Sigmoid colon (tissue), 7 donors: ENCODE measurements around the gene RNF40. TPM values are rescaled to one million over a fixed set of nuclear protein-coding genes. Genes with fewer than 3 reads are reported as not detected.

Source experiments
- DNase-seq: peaks from one replicate; pipeline ENCODE4 v3.0.0-alpha.2; 2019
- H3K27ac ChIP-seq, 4 donors: fragments of 200-600 bp; sonication (generic); one replicate each; pipeline ENCODE4 v1.5.1; 2016 to 2019; ENCODE audit warnings: mild to moderate bottlenecking in 1 of 4
- H3K27me3 ChIP-seq, 3 donors: fragments of 200-600 bp; sonication (generic); one replicate each; pipeline ENCODE4 v1.5.1; 2019; ENCODE audit warnings: mild to moderate bottlenecking in 1 of 3
- H3K36me3 ChIP-seq, 4 donors: fragments of 200-600 bp; sonication (generic); one replicate each; pipeline ENCODE4 v1.5.1; 2016 to 2019
- H3K4me1 ChIP-seq, 4 donors: fragments of 200-600 bp; sonication (generic); one replicate each; pipeline ENCODE4 v1.5.1; 2017 to 2019
- H3K4me3 ChIP-seq, 4 donors: fragments of 200-600 bp; sonication (generic); one replicate each; pipeline ENCODE4 v1.5.1; 2017 to 2019; ENCODE audit warnings: mild to moderate bottlenecking in 2 of 4, moderate library complexity in 1 of 4
- H3K9me3 ChIP-seq, 4 donors: fragments of 200-600 bp in 3 of 4; sonication (generic) in 3 of 4; one replicate each; pipeline versions ENCODE4 v1.5.1 to v1.6.1; 2013 to 2019
- CTCF ChIP-seq, 4 experiments: fragments of 450-650 bp in 3 of 4; fragments of 200-600 bp in 1 of 4; IDR thresholded peaks; one replicate each; pipeline ENCODE4 v1.5.1; 2016 to 2019; ENCODE audit warnings: antibody characterized with exemption in 4 of 4, mild to moderate bottlenecking in 3 of 4, moderate library complexity in 2 of 4
- EP300 ChIP-seq, 4 donors: sonication (generic); formaldehyde crosslinking; IDR thresholded peaks; one replicate each; pipeline ENCODE4 v1.6.1; 2017; ENCODE audit warnings: antibody characterized with exemption in 4 of 4
- POLR2A ChIP-seq, 2 donors: fragments of 450-650 bp; IDR thresholded peaks; one replicate each; pipeline ENCODE4 v1.6.1; 2016; ENCODE audit warnings: antibody characterized with exemption in 2 of 2, mild to moderate bottlenecking in 2 of 2, moderate library complexity in 2 of 2
- POLR2AphosphoS5 ChIP-seq, 4 donors: sonication (generic); formaldehyde crosslinking; IDR thresholded peaks; one replicate each; pipeline ENCODE4 v1.6.1; 2017; ENCODE audit warnings: antibody characterized with exemption in 4 of 4
- WGBS, 2 donors: extraction: QIAGEN DNeasy Blood & Tissue Kit; methylation state at CpG; one replicate each; pipeline ENCODE4 v1.1.7; 2013; 5-methylcytosine and 5-hydroxymethylcytosine counted together
- intact Hi-C: fragments of 100-400 bp; cut with DNase I; formaldehyde crosslinking; loops from one replicate; pipeline ENCODE4 v1.15.1; 2023
- polyA plus RNA-seq, 3 donors: library from polyadenylated mRNA; stranded (reverse); fragments of 200-250 nt; gene quantifications; one replicate each; pipeline ENCODE4 v1.2.3, GENCODE V29; 2013
- total RNA-seq, 4 donors: library from RNA; depleted of rRNA; stranded (reverse); fragments of >200 nt; gene quantifications; one replicate each; pipeline ENCODE4 v1.1.0, GENCODE V29; 2016
- donor health status: healthy with polysubstance abuse.
- donor health status: Bipolar disorder and iron deficiency.
- donor health status: healthy.

Gene RNF40
- total and polyA plus RNA-seq, 7 donors: 34.8 to 79.3 (median 49.4) TPM

DNA sequence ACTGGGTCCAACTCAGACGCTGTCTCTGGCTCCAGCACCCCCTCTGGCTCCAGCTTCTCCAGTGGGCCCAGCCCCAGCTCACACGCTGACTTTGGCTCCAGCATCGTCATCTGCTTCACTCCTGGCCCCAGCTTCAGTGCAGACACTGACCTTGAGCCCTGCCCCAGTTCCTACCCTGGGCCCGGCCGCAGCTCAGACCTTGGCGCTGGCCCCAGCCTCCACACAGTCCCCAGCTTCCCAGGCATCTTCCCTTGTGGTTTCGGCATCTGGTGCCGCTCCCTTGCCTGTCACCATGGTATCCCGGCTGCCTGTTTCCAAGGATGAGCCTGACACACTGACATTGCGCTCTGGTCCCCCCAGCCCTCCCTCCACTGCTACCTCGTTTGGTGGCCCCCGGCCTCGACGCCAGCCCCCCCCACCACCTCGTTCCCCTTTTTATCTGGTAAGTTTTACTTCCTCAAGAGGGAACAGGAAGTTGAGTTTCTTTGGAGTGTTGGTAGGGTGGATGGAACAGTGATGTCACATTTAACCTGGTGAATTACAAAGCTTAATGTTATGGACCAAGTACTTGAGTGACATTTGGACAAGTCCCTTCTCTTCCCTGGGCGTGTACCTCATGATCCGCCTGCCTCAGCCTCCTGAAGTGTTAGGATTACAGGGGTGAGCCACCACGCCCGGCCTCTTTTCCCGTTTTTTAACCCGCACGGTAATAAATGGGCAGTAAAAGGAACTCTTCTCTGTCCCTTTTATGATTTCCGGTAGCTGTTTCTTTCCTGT, 37.3 kb upstream of the RNF40 start:
- H3K36me3 ChIP-seq: peaks cover 44 to 91% (median 65%) of the 10 kb centered on the region in 4 donors
- no peaks in the 10 kb centered on the region for H3K4me1 ChIP-seq
- 26 to 62% methylated on average over 23 of the region's 23 CpGs for WGBS, 2 donors
- no peak overlapping the region for H3K4me3 ChIP-seq
- intact Hi-C loops: no loop called here
- H3K9me3 ChIP-seq: no peaks in the 10 kb centered on the region
- H3K27me3 ChIP-seq: no peaks in the 10 kb centered on the region
- peak; percentile 69 for DNase-seq
- TF ChIP-seq CTCF (IDR thresholded peaks at IDR 0.05): no peak
- no peak for TF ChIP-seq POLR2A (IDR thresholded peaks at IDR 0.05)
- no peak for TF ChIP-seq POLR2AphosphoS5 (IDR thresholded peaks at IDR 0.05)
- TF ChIP-seq EP300 (IDR thresholded peaks at IDR 0.05): no peak
- H3K27ac ChIP-seq: peak overlapping the region in 1 of 4 donors; percentile 16

DNA sequence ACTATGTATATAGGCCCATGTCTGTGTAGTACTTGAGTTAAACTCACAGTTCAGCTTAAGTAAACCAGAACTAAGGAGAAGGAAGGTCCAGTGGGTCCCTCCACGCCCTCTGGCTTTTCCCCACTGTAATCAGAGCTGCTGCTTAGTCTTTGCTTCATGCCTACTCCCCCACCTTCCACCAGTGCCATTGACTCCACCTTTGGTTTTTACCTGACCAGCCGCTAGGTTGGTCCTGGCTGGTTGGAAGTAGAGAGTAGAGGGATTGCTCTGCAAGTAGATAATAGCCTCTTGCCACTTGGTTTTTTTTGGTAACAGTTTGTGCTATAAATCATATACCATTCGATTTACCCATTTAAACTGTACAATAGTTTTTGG, 36.7 kb upstream of the RNF40 start:
- DNase-seq: no peak
- H3K36me3 ChIP-seq: peaks cover 41 to 91% (median 66%) of the 10 kb centered on the region in 4 donors
- no peak overlapping the region for H3K4me3 ChIP-seq
- TF ChIP-seq POLR2A (IDR thresholded peaks at IDR 0.05) (no peak), CTCF (IDR thresholded peaks at IDR 0.05) (no peak), POLR2AphosphoS5 (IDR thresholded peaks at IDR 0.05) (peak in 1 of 4 donors; percentile 8), EP300 (IDR thresholded peaks at IDR 0.05) (no peak)
- peak overlapping the region in 1 of 4 donors; percentile 16 for H3K27ac ChIP-seq
- intact Hi-C loops: no loop called here
- 27 to 77% methylated on average over 3 of the region's 3 CpGs for WGBS, 2 donors
- no peaks in the 10 kb centered on the region for H3K4me1 ChIP-seq
- H3K27me3 ChIP-seq: no peaks in the 10 kb centered on the region
- H3K9me3 ChIP-seq: no peaks in the 10 kb centered on the region

GRCh38 chr16:30728321-30728720, 33.8 kb upstream of the RNF40 start:
- DNase-seq: peak; percentile 39
- no peaks in the 10 kb centered on the region for H3K4me1 ChIP-seq
- peaks cover 39 to 91% (median 63%) of the 10 kb centered on the region in 4 donors for H3K36me3 ChIP-seq
- intact Hi-C loops: no loop called here
- no peak for TF ChIP-seq POLR2A (IDR thresholded peaks at IDR 0.05)
- TF ChIP-seq EP300 (IDR thresholded peaks at IDR 0.05): no peak
- no peak for TF ChIP-seq CTCF (IDR thresholded peaks at IDR 0.05)
- TF ChIP-seq POLR2AphosphoS5 (IDR thresholded peaks at IDR 0.05): no peak
- 90 to 94% methylated on average over 6 of the region's 6 CpGs for WGBS, 2 donors
- H3K27me3 ChIP-seq: no peaks in the 10 kb centered on the region
- no peak overlapping the region for H3K4me3 ChIP-seq
- H3K9me3 ChIP-seq: no peaks in the 10 kb centered on the region
- no peak overlapping the region for H3K27ac ChIP-seq

- Histone ChIP-seq H3K4me1 (no peaks in the 10 kb centered on the region), H3K36me3 (peaks cover 39 to 91% (median 63%) of the 10 kb centered on the region in 4 donors), H3K27me3 (no peaks in the 10 kb centered on the region), H3K27ac (no peak overlapping the region), H3K4me3 (no peak overlapping the region), H3K9me3 (no peaks in the 10 kb centered on the region)
- no peak for TF ChIP-seq POLR2AphosphoS5 (IDR thresholded peaks at IDR 0.05)
- TF ChIP-seq POLR2A (IDR thresholded peaks at IDR 0.05): no peak
- TF ChIP-seq CTCF (IDR thresholded peaks at IDR 0.05): no peak
- no peak for TF ChIP-seq EP300 (IDR thresholded peaks at IDR 0.05)
- whole genome bisulfite sequencing, 2 donors: 33 to 73% methylated on average over 17 of the region's 17 CpGs
- peak; percentile 67 for DNase-seq
- intact Hi-C loops: no loop called here
These were observed 33.0 kb upstream of the RNF40 start for GRCh38 chr16:30728899-30729672.
